ENCODE data around the gene MSN.
"Not testable (repeated sequence)": the region's sequence is repeated elsewhere in the genome, so short reads cannot be mapped to it uniquely, and the experiment has no call there.

Gene MSN

GRCh38 chrX:65667503-65668376, at the start of gene MSN:
Gene MSN (plus strand): TSS chrX:65667654. CDS start chrX:65667842, 188 bp downstream.
- peak; percentile 35 for DNase-seq (ENCODE audit: low read depth)
- H3K4me3 ChIP-seq (ENCODE audit: control insufficient read depth, low read depth, low read length) = peak within 1 kb of the TSS; percentile 77

GRCh38 chrX:65620096-65620705, 47.3 kb upstream of the MSN start:
- not testable (repeated sequence) for H3K4me3 ChIP-seq (ENCODE audit: control insufficient read depth, low read depth, low read length); DNase-seq (ENCODE audit: low read depth)

More at GRCh38 chrX:65667503-65668376, at the start of gene MSN:
- peak; percentile 1 for TF ChIP-seq CTCF (conservative IDR thresholded peaks at IDR 0.05; ENCODE audit: control insufficient read depth, insufficient read depth, low read depth, low read length)

- H3K4me3 ChIP-seq (ENCODE audit: control insufficient read depth, low read depth, low read length) = no peak overlapping the region
- no peak for TF ChIP-seq CTCF (conservative IDR thresholded peaks at IDR 0.05; ENCODE audit: control insufficient read depth, insufficient read depth, low read depth, low read length)
- no peak for DNase-seq (ENCODE audit: low read depth)
These were observed 36.7 kb upstream of the MSN start for GRCh38 chrX:65630771-65631170.

GRCh38 chrX:65633826-65634225, 33.6 kb upstream of the MSN start:
- no peak overlapping the region for H3K4me3 ChIP-seq (ENCODE audit: control insufficient read depth, low read depth, low read length)
- no peak for TF ChIP-seq CTCF (conservative IDR thresholded peaks at IDR 0.05; ENCODE audit: control insufficient read depth, insufficient read depth, low read depth, low read length)
- no peak for DNase-seq (ENCODE audit: low read depth)

GRCh38 chrX:65634732-65635131, 32.7 kb upstream of the MSN start:
- TF ChIP-seq CTCF (conservative IDR thresholded peaks at IDR 0.05; ENCODE audit: control insufficient read depth, insufficient read depth, low read depth, low read length) = no peak
- DNase-seq (ENCODE audit: low read depth) = no peak
- no peak overlapping the region for H3K4me3 ChIP-seq (ENCODE audit: control insufficient read depth, low read depth, low read length)

- no peak for TF ChIP-seq CTCF (conservative IDR thresholded peaks at IDR 0.05; ENCODE audit: control insufficient read depth, insufficient read depth, low read depth, low read length)
- DNase-seq (ENCODE audit: low read depth) = no peak
- no peak overlapping the region for H3K4me3 ChIP-seq (ENCODE audit: control insufficient read depth, low read depth, low read length)
These were observed 32.1 kb upstream of the MSN start for GRCh38 chrX:65635378-65635777.

GRCh38 chrX:65635822-65636221, 31.6 kb upstream of the MSN start:
- no peak overlapping the region for H3K4me3 ChIP-seq (ENCODE audit: control insufficient read depth, low read depth, low read length)
- TF ChIP-seq CTCF (conservative IDR thresholded peaks at IDR 0.05; ENCODE audit: control insufficient read depth, insufficient read depth, low read depth, low read length) = no peak
- DNase-seq (ENCODE audit: low read depth) = no peak

GRCh38 chrX:65636261-65636660, 31.2 kb upstream of the MSN start:
- H3K4me3 ChIP-seq (ENCODE audit: control insufficient read depth, low read depth, low read length); DNase-seq (ENCODE audit: low read depth): not testable (repeated sequence)
